Right forelimb (tissue), 1 donor: ENCODE results near the gene TTC12.

Experiments used
- DNase-seq: peaks from one replicate; pipeline ENCODE4 v3.0.0-alpha.2; 2018

TTC12 gene, protein sequence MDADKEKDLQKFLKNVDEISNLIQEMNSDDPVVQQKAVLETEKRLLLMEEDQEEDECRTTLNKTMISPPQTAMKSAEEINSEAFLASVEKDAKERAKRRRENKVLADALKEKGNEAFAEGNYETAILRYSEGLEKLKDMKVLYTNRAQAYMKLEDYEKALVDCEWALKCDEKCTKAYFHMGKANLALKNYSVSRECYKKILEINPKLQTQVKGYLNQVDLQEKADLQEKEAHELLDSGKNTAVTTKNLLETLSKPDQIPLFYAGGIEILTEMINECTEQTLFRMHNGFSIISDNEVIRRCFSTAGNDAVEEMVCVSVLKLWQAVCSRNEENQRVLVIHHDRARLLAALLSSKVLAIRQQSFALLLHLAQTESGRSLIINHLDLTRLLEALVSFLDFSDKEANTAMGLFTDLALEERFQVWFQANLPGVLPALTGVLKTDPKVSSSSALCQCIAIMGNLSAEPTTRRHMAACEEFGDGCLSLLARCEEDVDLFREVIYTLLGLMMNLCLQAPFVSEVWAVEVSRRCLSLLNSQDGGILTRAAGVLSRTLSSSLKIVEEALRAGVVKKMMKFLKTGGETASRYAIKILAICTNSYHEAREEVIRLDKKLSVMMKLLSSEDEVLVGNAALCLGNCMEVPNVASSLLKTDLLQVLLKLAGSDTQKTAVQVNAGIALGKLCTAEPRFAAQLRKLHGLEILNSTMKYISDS

DNA sequence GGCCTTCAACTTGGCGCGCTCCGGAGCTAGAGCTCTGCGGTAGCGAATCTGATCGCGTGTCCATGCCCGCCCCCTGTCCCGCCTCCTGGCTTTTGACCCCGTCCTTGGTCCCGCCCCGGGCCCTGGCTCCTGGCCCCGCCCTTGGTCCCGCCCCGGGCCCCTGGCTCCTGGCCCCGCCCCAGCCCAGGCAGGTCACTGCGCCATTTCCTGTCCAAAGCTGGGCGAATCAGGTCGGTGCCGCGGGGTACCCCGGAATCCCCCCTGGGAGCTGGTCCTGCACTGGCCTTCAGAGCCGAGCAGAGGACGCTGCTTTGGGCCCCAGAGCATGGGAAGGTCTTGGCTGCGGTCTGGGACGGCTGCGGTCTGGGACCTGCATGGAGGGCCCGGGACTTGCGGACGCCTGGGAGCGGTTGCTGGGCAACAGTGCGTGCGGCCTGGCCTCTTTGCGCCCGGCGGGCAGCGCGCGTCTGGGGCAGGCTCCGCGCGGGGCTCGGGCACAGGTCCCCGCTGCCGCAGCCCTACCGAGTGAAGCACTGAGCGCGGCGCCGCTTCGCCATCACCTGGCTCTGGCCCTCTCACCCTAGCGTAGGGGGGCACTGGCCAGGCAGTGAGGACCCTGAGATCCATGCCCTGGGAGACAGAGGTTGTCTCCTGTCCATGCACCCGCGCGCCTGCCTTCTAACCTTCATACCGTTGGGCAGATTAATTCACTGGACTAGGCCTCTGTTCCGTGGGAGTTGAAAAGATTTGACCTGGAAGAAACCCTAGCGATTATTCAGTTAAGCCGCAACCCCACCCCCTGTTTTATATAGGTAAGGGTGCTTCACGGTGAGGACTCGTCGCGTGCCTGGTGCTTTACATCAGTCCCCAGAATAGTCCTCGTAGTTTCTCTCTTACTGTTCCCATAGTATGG is at the start of gene TTC12:
Gene TTC12, plus strand, starts transcription at position 195 of the 913 bp plus-strand sequence. CDS start 1,675 bp downstream, outside the sequence.
- DNase-seq: peak; percentile 97

DNA sequence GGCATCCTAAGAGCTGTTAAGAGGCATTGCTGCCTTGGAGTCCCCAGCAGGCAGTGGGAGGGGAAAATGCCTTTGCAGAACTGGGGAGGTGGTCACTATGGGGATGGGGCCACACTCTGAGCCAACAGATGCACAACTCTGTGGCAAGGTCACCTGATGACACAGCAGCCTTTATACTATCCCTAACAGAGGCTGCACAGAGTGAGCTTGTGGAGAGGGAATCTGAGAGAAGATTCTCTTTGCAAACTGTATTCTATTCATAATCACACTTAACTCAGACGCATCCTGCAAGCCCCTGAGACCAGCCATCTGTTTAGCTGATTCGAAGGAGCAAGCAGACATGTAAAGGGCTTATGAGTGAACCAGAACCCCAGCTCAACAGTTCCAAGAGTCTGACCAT is 49.0 kb upstream of the TTC12 start:
- no peak for DNase-seq

DNA sequence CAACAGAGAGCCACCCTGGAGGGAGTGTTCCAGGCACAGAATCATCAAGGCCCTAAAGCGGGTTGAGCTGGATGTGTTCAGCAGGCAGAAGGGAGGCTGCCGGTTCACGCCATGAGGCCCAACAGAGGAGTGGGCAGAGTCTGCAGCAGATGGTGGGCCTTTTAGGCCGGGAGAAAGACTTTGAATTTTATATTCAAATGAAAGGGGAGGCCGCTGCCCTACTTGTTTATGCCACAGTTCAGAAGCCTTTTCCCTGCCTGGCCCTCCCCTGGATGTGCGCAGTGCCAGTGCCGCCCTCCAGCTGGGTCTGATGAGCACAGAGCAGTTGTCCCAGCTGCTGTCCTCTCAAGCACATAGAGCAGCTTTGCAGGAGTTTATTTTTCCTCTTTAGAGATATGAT is 46.9 kb upstream of the TTC12 start:
- DNase-seq: no peak

DNA sequence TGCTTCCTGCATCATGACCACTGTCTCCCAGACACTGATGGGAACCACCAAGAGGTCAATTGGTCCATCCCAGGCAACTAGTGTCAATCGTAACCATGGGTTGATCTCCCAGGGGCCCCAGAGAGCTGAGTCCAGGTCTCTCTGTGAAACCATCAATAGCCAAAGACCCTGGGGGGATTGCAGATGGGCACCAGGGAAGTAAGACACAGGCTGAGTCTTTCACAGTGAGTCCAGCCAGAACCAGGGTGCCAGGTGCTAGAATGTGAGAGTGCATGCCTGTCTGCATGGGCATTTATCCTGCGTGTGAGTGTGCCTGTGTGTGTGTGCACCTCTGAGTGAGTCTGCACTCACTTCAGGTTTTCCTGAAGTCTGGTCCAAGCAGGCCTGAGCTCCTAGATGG is 45.3 kb upstream of the TTC12 start:
- DNase-seq: peak; percentile 13

DNA sequence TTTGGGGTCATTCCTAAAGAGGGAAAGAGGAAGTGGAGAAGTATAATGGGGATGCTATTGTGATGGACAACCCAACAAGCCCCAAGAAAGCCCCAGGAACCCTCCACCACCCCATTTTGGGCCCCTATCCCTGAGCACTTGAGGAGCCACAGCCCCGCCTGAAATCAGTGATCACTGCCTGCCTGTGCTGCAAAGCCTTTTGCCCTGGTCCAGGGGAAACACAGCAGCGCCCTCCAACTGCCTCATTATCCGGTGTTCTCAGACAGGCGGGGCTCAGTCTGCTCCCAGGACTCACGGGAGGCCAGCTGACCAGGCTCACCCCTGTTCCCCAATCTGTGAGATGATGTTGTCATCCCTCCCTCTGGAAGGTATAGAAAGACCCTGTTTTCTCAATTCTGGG is 44.7 kb upstream of the TTC12 start:
- no peak for DNase-seq

DNA sequence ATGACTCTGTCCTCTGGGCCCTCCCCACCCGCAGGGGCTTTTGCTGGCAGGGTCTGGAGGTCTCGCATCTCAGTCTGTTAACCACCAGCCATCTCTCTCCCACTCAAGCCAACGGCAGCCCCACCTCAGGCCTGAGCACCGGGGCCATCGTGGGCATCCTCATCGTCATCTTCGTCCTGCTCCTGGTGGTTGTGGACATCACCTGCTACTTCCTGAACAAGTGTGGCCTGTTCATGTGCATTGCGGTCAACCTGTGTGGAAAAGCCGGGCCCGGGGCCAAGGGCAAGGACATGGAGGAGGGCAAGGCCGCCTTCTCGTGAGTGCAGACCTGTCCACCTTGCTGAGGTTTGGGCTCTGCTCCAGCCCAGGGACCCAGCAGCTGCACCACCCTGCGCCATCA is 44.3 kb upstream of the TTC12 start:
- DNase-seq: no peak

DNA sequence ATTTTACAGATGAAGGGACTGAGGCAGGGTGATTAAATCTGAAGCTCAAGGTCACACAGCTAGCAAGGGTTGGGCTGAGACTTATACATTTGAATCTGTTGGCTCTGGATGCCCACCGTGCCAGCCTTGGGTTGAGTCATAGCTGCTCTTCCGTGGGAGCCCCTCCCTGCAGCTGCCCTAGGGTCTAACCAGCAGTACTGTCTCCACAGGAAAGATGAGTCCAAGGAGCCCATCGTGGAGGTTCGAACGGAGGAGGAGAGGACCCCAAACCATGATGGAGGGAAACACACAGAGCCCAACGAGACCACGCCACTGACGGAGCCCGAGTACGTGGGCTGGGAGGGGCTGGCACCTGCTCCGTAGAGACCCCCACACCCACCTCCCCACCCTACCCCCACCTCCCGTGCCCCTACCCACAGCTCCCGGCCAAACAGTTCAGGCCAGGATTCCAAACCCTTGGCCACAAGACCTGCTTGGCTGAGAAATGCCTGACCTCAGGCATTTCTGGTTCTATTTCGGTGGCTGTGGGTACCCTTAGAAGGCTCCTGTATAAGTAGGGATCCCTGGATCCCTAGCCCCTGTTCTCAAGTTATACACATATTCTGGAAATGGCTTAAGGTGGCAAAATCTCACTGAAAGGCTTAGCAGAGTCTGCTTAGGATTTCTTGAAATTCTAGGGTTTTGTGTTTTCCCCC is 42.7 kb upstream of the TTC12 start:
- DNase-seq: peak; percentile 12

DNA sequence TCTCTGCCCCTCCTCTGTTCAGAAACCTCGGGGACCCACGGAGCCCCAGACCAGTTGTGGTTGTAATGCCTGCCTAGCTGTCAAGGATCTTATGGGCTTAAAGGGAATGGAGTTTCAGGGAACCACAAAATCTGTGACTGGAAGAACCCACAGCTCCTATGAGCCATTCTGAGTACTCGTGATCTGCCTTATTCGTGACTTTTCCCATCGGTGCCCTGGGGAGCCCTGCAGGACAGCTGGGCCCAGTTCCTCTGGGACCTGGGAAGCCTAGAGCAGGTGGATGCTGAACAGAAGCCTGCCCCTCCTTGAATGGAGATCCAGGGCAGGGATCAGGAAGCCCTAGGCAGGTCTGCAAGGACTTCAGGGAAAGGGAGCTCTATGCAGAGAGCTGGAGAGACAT is 42.1 kb upstream of the TTC12 start:
- no peak for DNase-seq

- DNase-seq: peak; percentile 9
Observed at GRCh38 chr11:113272927-113273615, 41.3 kb upstream of the TTC12 start.

GRCh38 chr11:113273720-113274119 is 40.7 kb upstream of the TTC12 start:
- peak; percentile 30 for DNase-seq

DNA sequence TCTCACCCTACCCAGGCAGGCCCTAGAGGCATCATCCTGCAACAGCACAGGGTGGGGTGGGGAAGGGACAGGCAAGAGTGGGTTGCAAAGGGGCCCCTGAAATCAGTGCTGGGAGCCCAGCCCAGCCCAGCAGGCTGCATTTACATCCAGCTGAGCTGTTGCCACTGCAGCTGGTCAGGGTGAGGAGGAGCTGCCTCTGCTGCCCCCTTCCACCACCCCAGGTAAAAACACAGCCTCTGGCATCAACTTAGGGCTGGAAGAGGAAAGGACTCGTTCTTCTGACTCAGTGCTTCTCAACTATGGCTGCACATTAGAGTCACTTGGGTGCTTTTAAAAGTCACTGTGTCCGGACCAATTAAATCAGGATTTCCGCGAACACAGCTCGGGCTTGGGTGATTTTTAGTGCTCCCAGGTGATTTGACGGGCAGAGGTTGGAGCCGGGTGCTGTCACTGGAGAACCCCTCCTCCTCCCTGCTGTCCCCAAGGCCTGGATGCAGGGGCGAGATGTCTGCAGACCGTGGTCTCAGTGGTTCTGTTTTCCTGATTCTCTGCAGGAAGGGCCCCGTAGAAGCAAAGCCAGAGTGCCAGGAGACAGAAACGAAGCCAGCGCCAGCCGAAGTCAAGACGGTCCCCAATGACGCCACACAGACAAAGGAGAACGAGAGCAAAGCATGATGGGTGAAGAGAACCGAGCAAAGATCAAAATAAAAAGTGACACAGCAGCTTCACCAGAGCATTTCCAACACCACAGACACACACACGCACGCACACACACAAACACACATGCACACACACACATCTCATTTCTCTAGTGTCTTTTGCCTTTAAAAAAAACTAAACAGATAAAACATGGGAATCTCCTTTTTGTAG is 39.4 kb upstream of the TTC12 start:
- peak; percentile 3 for DNase-seq

DNA sequence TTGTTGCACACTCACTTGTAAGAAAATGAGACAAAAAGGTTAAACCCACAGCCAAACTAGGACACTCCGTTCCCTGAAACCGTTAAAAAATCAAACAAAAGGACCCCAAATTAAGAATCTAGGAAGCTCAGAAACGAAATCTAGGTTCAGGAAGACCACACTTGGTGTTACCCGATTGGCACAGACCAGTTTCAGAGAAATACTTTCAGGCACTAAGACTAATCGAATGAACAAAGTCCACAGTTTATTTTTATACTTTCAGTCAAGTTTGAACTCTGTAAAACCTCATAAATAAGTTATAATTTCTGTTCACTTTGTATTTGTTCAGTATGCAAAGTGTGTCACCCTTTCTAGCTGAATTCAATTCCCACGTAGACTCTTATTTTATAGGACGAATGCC is 38.8 kb upstream of the TTC12 start:
- DNase-seq: peak; percentile 1

- DNase-seq: no peak
Observed at GRCh38 chr11:113276466-113276865, 37.9 kb upstream of the TTC12 start.

GRCh38 chr11:113277907-113278306 is 36.5 kb upstream of the TTC12 start:
- DNase-seq: peak; percentile 25

- no peak for DNase-seq
Observed at GRCh38 chr11:113278481-113278880, 35.9 kb upstream of the TTC12 start.

GRCh38 chr11:113278925-113279324 is 35.5 kb upstream of the TTC12 start:
- peak; percentile 21 for DNase-seq

DNA sequence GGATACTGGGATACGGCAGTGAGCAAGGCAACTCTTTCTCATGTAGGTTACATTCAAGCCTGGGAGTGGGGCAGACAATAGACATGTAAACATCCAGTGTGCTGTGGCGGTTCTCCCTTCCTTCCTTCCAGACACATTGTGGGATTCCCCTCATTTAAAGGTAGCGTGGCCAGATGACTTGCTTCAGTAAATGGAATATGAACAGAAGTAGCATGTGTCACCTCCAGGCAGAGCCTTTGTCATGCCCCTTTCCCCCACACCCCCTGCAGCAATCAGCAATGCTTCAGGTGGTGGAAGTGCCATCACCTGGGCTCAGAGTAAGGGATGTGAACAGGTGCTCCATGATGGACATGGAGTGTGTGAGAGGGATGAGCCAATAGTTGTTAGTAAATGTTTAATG is 34.8 kb upstream of the TTC12 start:
- peak; percentile 17 for DNase-seq

DNA sequence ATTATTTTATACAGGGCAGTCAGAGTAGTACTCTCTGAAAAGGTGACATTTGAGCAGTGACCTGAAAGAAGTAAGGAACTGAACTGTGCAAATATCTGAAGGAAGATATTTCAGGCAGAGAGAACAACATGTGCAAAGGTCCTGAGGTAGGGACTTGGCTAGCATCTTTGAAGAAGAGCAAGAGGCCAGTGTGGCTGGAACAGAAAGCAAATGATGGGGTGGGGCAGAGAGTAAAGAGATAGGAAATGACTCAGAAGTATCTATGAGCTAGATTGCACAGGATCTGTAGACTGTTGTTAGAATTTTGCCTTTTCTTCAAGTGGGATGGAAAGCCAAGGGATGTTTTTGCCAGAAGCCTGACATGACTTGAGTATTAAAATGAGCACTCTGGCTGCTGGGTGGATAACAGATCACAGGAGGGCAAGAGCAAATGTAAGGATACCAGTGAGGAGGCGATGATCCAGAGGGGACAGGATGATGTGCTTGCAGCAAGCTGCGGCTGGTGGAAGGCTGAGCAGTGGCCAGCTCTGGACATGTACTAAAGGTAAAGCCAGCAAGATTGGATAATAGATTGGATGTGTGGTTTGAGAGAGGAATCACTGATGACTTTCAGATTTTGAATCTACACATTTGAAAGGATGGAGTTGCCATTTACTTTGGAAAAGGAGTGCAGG is 33.2 kb upstream of the TTC12 start:
- DNase-seq: no peak

DNA sequence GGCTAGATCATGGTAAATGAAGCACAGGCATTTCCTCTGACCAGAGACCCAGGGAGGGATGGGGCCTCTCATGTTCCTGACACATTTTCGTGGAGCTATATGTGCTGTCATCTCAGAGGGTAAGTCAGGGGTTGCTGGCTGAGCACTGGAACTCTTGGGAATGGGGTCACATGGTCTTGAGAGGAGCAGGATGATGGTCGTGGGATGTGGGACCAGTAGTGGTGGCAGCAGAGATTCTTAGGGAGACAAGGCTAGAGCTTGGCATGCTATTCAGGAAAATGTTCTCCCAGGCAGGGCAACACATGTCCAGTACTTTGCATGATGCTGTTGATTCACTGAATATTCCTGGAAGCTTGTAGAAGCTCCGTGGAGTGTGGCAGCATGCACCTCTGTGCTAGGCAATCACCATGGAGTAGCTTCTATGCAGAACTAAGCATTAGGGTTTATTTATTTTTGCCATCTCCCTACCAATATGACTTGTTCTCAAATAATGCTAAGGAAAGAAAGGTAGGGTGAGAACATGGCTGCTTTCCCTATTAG is 31.4 kb upstream of the TTC12 start:
- DNase-seq: peak; percentile 20

DNA sequence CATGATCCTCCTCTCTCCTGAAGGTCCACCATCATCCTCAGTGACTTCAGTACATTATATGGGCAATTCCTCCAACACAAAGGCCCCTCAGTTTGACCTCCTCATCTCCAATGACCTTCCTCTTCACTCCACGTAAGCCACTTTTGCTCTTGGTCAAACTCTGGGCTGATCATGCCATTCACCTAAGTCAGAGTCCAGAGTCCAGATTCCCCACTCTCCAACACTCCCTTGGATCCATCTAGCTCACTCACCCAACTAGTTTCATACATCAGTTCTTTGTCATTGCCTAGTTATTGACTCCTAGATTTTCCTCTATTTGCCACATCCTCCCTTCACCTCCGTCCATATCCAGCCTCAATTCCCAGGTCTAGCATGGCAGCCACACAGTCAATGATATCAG is 30.5 kb upstream of the TTC12 start:
- no peak for DNase-seq
